HCT116 (cell line): Measurements from ENCODE around the gene DHRS12. TPM values are rescaled to one million over a fixed set of nuclear protein-coding genes. Genes with fewer than 3 reads are reported as not detected.

ENCODE experiments used
- ATAC-seq: fragments of 200-7000 bp; cut with Tn5 transposase; 2 replicates; pipeline ENCODE4 v1.9.1; 2020; ENCODE audit warnings: mild to moderate bottlenecking, moderate library complexity
- BruUV-seq: library from RNA; stranded (reverse); fragments of 400-500 nt; replicated peaks from 2 replicates; lab custom pipeline; 2021; lab: Mats Ljungman, UMichigan
- CTCF ChIA-PET: fragments of 300-600 bp; sonication (Branson Sonifier 250); formaldehyde crosslinking; loops from one replicate; lab custom pipeline; 2021; ENCODE audit warnings: antibody characterized with exemption; lab: Charles Lee
- POLR2A ChIA-PET: fragments of 300-600, 350-600 bp; sonication (Branson Sonifier 250); formaldehyde crosslinking; loops from one replicate; lab custom pipeline; 2021; ENCODE audit warnings: antibody characterized with exemption; lab: Charles Lee
- RAD21 ChIA-PET, 2 experiments: fragments of 300-600 bp; sonication (Branson Sonifier 250); formaldehyde crosslinking; loops; one replicate each; lab custom pipeline; 2023; ENCODE audit warnings: low total read pairs in 2 of 2; ENCODE audit not compliant: uncharacterized antibody in 2 of 2, unreplicated experiment in 2 of 2, low non-redundant PET in 1 of 2; lab: Charles Lee
- DNase-seq: peaks from one replicate; pipeline ENCODE4 v3.0.0-alpha.2; 2010; ENCODE audit warnings: low read depth, low spot score
- H2AFZ ChIP-seq: fragments of 200-600 bp; shearing (Covaris generic), sonication (generic); 2 replicates; pipeline ENCODE4 v1.6.1; 2017; ENCODE audit warnings: low read depth, mixed run types, mixed read lengths, antibody characterized with exemption, low read length; ENCODE audit not compliant: poor library complexity, severe bottlenecking
- H3K27ac ChIP-seq: 2 replicates; pipeline ENCODE4 v1.5.1; 2012; ENCODE audit warnings: low read depth, low read length
- H3K27me3 ChIP-seq: fragments of 200-600 bp; sonication (generic); 2 replicates; pipeline ENCODE4 v1.6.1; 2016; ENCODE audit warnings: mixed run types, low read length, mixed read lengths; ENCODE audit not compliant: insufficient read depth
- H3K36me3 ChIP-seq, 2 experiments: fragments of 200-500 bp in 1 of 2; fragments of 200-600 bp in 1 of 2; sonication (Bioruptor generic) in 1 of 2; sonication (generic) in 1 of 2; 2 replicates each; pipeline versions ENCODE4 v1.5.1 to v1.6.1; 2014 to 2016; ENCODE audit warnings: low read length in 2 of 2, inconsistent platforms in 1 of 2, mixed read lengths in 1 of 2, mixed run types in 1 of 2; ENCODE audit not compliant: insufficient read depth in 2 of 2, control insufficient read depth in 1 of 2
- H3K4me1 ChIP-seq, 2 experiments: fragments of 200-600 bp in 1 of 2; sonication (generic) in 1 of 2; 2 replicates each; pipeline versions ENCODE4 v1.5.1 to v1.6.1; 2012 to 2017; ENCODE audit warnings: low read length in 2 of 2, inconsistent platforms in 1 of 2, mild to moderate bottlenecking in 1 of 2, mixed read lengths in 1 of 2, mixed run types in 1 of 2, moderate library complexity in 1 of 2; ENCODE audit not compliant: insufficient read depth in 2 of 2, control insufficient read depth in 1 of 2
- H3K4me2 ChIP-seq: fragments of 200-600 bp; sonication (generic); 2 replicates; pipeline ENCODE4 v1.6.1; 2017; ENCODE audit warnings: mixed run types, low read length, mixed read lengths
- H3K4me3 ChIP-seq, 2 experiments: fragments of 200-600 bp in 1 of 2; sonication (generic) in 1 of 2; replicated peaks in 1 of 2; 2 replicates each; pipeline ENCODE4 v1.5.1; 2011 to 2016; ENCODE audit warnings: low read length in 2 of 2, control low read depth in 1 of 2, low read depth in 1 of 2, mild to moderate bottlenecking in 1 of 2, mixed read lengths in 1 of 2, mixed run types in 1 of 2
- H3K79me2 ChIP-seq: fragments of 200-600 bp; sonication (generic); 2 replicates; pipeline ENCODE4 v1.6.1; 2017; ENCODE audit warnings: mild to moderate bottlenecking, mixed run types, low read length, moderate library complexity, mixed read lengths; ENCODE audit not compliant: insufficient read depth
- H3K9ac ChIP-seq: fragments of 200-600 bp; sonication (generic); 2 replicates; pipeline ENCODE4 v1.6.1; 2016; ENCODE audit warnings: low read length, mixed read lengths
- H3K9me2 ChIP-seq: fragments of 200-600 bp; sonication (generic), shearing (Covaris generic); 2 replicates; pipeline ENCODE4 v1.6.1; 2017; ENCODE audit warnings: mixed run types, mild to moderate bottlenecking, moderate library complexity; ENCODE audit not compliant: insufficient read depth
- H3K9me3 ChIP-seq, 2 experiments: fragments of 200-500 bp in 1 of 2; fragments of 200-600 bp in 1 of 2; sonication (Bioruptor generic) in 1 of 2; sonication (generic) in 1 of 2; 2 replicates each; pipeline ENCODE4 v1.6.1; 2014 to 2017; ENCODE audit warnings: low read length in 2 of 2, mixed read lengths in 2 of 2, inconsistent platforms in 1 of 2, low read depth in 1 of 2, mild to moderate bottlenecking in 1 of 2, mixed run types in 1 of 2, moderate library complexity in 1 of 2; ENCODE audit not compliant: control insufficient read depth in 1 of 2, insufficient read depth in 1 of 2
- H4K20me1 ChIP-seq: fragments of 200-600 bp; sonication (generic), shearing (Covaris generic); 2 replicates; pipeline ENCODE4 v1.6.1; 2017; ENCODE audit warnings: mixed run types, mild to moderate bottlenecking, moderate library complexity; ENCODE audit not compliant: insufficient read depth
- CBX3 ChIP-seq: IDR thresholded peaks from 2 replicates; pipeline ENCODE4 v1.6.1; 2012; ENCODE audit warnings: low read depth
- CEBPB ChIP-seq: IDR thresholded peaks from 2 replicates; pipeline ENCODE4 v1.6.1; 2012; ENCODE audit warnings: low read depth
- EGR1 ChIP-seq: IDR thresholded peaks from 2 replicates; pipeline ENCODE4 v1.6.1; 2012; ENCODE audit warnings: low read depth
- EZH2 ChIP-seq: fragments of 200-600 bp; sonication (generic); IDR thresholded peaks from 2 replicates; pipeline ENCODE4 v1.6.1; 2017; ENCODE audit warnings: antibody characterized with exemption, mixed run types
- EZH2phosphoT487 ChIP-seq: fragments of 200-600 bp; IDR thresholded peaks from 2 replicates; pipeline ENCODE4 v1.6.1; 2018; ENCODE audit warnings: antibody characterized with exemption, borderline replicate concordance
- JUND ChIP-seq: IDR thresholded peaks from 2 replicates; pipeline ENCODE4 v1.6.1; 2012
- POLR2A ChIP-seq: IDR thresholded peaks from 2 replicates; pipeline ENCODE4 v1.7.0; 2011; ENCODE audit warnings: borderline replicate concordance; ENCODE audit not compliant: insufficient read depth, insufficient read length; ENCODE audit errors: extremely low read depth
- POLR2AphosphoS5 ChIP-seq: IDR thresholded peaks from 2 replicates; pipeline ENCODE4 v1.6.1; 2011; ENCODE audit warnings: mild to moderate bottlenecking, low read depth, low read length, moderate library complexity
- REST ChIP-seq: IDR thresholded peaks from 2 replicates; pipeline ENCODE4 v1.6.1; 2012; ENCODE audit warnings: low read depth
- SIN3A ChIP-seq: IDR thresholded peaks from 2 replicates; pipeline ENCODE4 v1.6.1; 2012; ENCODE audit warnings: low read depth
- SP1 ChIP-seq: IDR thresholded peaks from 2 replicates; pipeline ENCODE4 v1.6.1; 2012; ENCODE audit warnings: low read depth
- SRF ChIP-seq: IDR thresholded peaks from 2 replicates; pipeline ENCODE4 v1.6.1; 2012; ENCODE audit warnings: low read depth
- TCF7L2 ChIP-seq: IDR thresholded peaks from 2 replicates; pipeline ENCODE4 v1.7.0; 2011; ENCODE audit warnings: borderline replicate concordance, inconsistent platforms; ENCODE audit not compliant: insufficient read depth, insufficient read length; ENCODE audit errors: extremely low read depth
- YY1 ChIP-seq: IDR thresholded peaks from 2 replicates; pipeline ENCODE4 v1.6.1; 2011; ENCODE audit warnings: low read length, low read depth, moderate library complexity, mild to moderate bottlenecking; ENCODE audit not compliant: insufficient replicate concordance; ENCODE audit errors: extremely low read depth
- ZBTB33 ChIP-seq: IDR thresholded peaks from 2 replicates; pipeline ENCODE4 v1.6.1; 2011; ENCODE audit warnings: mild to moderate bottlenecking, low read length, moderate library complexity; ENCODE audit not compliant: insufficient replicate concordance; ENCODE audit errors: extremely low read depth
- ZFX ChIP-seq: fragments of 450-650 bp; IDR thresholded peaks from 2 replicates; pipeline ENCODE4 v1.6.1; 2017
- ZNF274 ChIP-seq: fragments of 200-500 bp; sonication (Bioruptor generic); IDR thresholded peaks from 2 replicates; pipeline ENCODE4 v1.6.1; 2014; ENCODE audit warnings: mild to moderate bottlenecking, low read depth, low read length, inconsistent platforms
- intact Hi-C: fragments of 100-400 bp; cut with micrococcal nuclease; formaldehyde crosslinking; loops from 2 replicates; pipeline ENCODE4 v1.10.0; 2022
- total RNA-seq: library from RNA; stranded (reverse); gene quantifications from one replicate; pipeline ENCODE4 v1.2.1, GENCODE V29; 2021; ENCODE audit not compliant: unreplicated experiment

Gene DHRS12
- total RNA-seq, 1 experiment from 2014 or later: 3.9 TPM

GRCh38 chr13:51843529-51843928 lies 39.6 kb upstream of the DHRS12 start:
- POLR2A ChIA-PET: no interaction called here
- CTCF ChIA-PET: no interaction called here

GRCh38 chr13:51841732-51842131 lies 37.8 kb upstream of the DHRS12 start:
- Histone ChIP-seq H3K9me2 (no peaks in the 10 kb centered on the region), H3K4me1 (peaks cover 3 to 14% of the 10 kb centered on the region in 2 experiments; a peak in 3 of 4 replicates), H3K27me3 (no peaks in the 10 kb centered on the region), H2AFZ (no peak overlapping the region), H3K9me3 (no peaks in the 10 kb centered on the region), H3K9ac (no peak overlapping the region), H3K79me2 (no peaks in the 10 kb centered on the region), H3K4me3 (no peak overlapping the region), H3K27ac (no peak overlapping the region), H3K4me2 (no peak overlapping the region), H3K36me3 (no peaks in the 10 kb centered on the region), H4K20me1 (no peaks in the 10 kb centered on the region)
- ChIA-PET RAD21 (no interaction called here), CTCF (no interaction called here), POLR2A (no interaction called here)
- DNase-seq: no peak
- ATAC-seq: no peak
- intact Hi-C loops: no loop called here
- TF ChIP-seq EZH2: no peak
- TF ChIP-seq SRF: no peak
- TF ChIP-seq CBX3: no peak
- TF ChIP-seq ZNF274: no peak
- TF ChIP-seq EZH2phosphoT487: no peak
- TF ChIP-seq ZBTB33: no peak
- TF ChIP-seq YY1: no peak
- no peak for TF ChIP-seq SIN3A
- no peak for TF ChIP-seq JUND
- no peak for TF ChIP-seq CEBPB
- no peak for TF ChIP-seq REST
- TF ChIP-seq POLR2A: no peak
- TF ChIP-seq TCF7L2: no peak
- BruUV-seq: no TSS peak

More at GRCh38 chr13:51843529-51843928, 39.6 kb upstream of the DHRS12 start:
- no peak overlapping the region for H3K4me3 ChIP-seq
- no peak for ATAC-seq
- H3K27me3 ChIP-seq: no peaks in the 10 kb centered on the region
- RAD21 ChIA-PET: no interaction called here
- H4K20me1 ChIP-seq: no peaks in the 10 kb centered on the region
- no peaks in the 10 kb centered on the region for H3K36me3 ChIP-seq
- no TSS peak for BruUV-seq
- no peak for DNase-seq
- peaks cover 3 to 14% of the 10 kb centered on the region in 2 experiments; a peak in 3 of 4 replicates for H3K4me1 ChIP-seq
- H3K27ac ChIP-seq: no peak overlapping the region
- H3K9ac ChIP-seq: no peak overlapping the region
- H2AFZ ChIP-seq: no peak overlapping the region
- TF ChIP-seq YY1 (no peak), TCF7L2 (no peak), EGR1 (no peak), SP1 (no peak), POLR2AphosphoS5 (no peak), ZFX (no peak), ZNF274 (no peak)
- no peak overlapping the region for H3K4me2 ChIP-seq
- H3K79me2 ChIP-seq: no peaks in the 10 kb centered on the region
- H3K9me3 ChIP-seq: no peaks in the 10 kb centered on the region
- no peaks in the 10 kb centered on the region for H3K9me2 ChIP-seq
- intact Hi-C loops: no loop called here
